ENCODE data around the gene TTC33. TPM values are rescaled to one million over a fixed set of nuclear protein-coding genes. Genes with fewer than 3 reads are reported as not detected.

Gene TTC33
- total RNA-seq, 4 donors from 2014 or later: 20.2 to 49.0 (median 32.6) TPM

DNA sequence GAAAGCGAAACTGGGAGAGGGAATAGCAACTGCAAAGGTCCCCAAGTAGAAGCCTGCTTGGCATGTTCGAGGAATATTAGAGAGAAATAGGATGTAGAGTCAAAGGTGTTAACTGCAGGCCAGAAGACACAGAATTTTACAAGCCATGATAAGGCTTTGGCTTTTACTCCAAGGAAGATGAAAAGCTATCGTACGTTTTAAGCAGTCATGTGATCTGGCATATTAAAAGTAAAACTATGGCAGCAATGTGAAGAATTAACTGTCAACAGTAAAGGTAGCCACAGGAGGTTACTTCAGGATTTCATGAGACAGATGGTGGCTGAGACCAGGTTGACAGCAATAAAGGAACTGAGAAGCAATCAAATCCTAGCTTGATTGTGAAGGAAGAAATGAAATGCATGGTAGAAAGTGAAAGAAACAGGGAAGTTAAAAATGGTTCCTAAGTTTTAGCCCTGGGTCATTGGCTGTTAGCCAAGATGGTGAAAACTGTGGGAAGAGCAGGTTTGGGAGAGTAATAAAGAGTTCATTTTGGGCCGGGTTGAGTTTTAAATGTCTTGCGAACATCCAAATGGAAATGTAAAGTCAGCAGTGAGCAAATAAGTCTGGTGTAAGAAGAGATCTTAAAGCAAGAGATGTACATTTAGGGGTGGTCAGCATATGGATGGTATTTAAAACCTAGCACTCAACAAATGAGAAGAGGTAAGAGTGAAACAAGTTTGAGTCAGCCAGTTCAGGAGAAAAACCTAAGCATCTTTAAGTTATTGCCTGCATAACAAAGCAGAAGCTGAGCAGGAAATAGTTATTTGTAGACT is 20.3 kb upstream of the TTC33 start:
- no peaks in the 10 kb centered on the region for H3K27me3 ChIP-seq
- H3K27ac ChIP-seq: no peak overlapping the region
- H3K36me3 ChIP-seq: peaks cover 2 to 33% of the 10 kb centered on the region in 2 donors
- H3K9me3 ChIP-seq: no peaks in the 10 kb centered on the region
- H3K4me3 ChIP-seq: no peak overlapping the region
- H3K4me1 ChIP-seq: peaks cover 0 to 7% of the 10 kb centered on the region in 2 donors
- intact Hi-C loops (cut with DNase I; ENCODE audit: low total_unique reads) (no loop called here), in situ Hi-C loops (cut with MboI; ENCODE audit: low sequenced_read_pairs in 4 of 4) (no loop called here)
- no peak for ATAC-seq
- no peak for DNase-seq
- TF ChIP-seq, protein P1, sequence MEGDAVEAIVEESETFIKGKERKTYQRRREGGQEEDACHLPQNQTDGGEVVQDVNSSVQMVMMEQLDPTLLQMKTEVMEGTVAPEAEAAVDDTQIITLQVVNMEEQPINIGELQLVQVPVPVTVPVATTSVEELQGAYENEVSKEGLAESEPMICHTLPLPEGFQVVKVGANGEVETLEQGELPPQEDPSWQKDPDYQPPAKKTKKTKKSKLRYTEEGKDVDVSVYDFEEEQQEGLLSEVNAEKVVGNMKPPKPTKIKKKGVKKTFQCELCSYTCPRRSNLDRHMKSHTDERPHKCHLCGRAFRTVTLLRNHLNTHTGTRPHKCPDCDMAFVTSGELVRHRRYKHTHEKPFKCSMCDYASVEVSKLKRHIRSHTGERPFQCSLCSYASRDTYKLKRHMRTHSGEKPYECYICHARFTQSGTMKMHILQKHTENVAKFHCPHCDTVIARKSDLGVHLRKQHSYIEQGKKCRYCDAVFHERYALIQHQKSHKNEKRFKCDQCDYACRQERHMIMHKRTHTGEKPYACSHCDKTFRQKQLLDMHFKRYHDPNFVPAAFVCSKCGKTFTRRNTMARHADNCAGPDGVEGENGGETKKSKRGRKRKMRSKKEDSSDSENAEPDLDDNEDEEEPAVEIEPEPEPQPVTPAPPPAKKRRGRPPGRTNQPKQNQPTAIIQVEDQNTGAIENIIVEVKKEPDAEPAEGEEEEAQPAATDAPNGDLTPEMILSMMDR (IDR thresholded peaks at IDR 0.05 in 4 of 5, conservative IDR thresholded peaks at IDR 0.05 in 1 of 5): no peak
- TF ChIP-seq POLR2A (IDR thresholded peaks at IDR 0.05): no peak

DNA sequence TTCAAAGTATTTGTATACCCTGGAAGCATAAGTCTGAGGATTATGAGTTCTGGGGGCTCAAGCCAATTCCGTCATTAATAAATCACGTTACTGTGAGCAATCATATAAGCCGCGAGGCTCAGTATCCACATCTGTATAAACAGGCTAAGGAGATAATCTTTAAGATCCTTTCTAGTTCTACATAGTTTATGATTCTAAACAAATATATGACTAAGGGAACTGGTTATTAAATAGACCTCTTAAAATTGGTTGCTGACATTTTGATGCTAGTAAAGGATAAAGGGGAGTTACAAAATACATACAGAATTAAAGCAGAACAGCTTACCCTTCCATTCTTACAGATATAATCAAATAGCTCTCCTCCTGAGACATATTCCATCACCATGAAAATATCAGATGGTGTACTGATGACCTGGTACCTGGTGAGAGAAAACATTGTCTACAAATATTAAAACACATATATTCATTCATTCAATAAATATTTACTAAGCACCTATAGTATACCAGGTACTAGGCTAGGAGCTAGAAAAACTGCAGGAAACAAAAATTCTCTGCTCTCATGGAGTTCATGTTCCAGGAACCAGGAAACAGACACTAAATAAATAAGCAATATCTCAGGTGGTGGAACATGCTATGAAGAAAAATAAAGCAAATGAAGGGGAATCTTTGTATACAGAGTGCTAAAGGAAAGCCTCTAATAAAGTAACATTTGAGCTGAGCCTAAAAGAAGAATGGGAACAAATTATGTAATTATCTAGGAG is 19.5 kb upstream of the TTC33 start:
- Histone ChIP-seq H3K36me3 (peaks cover 2 to 39% of the 10 kb centered on the region in 2 donors), H3K27me3 (no peaks in the 10 kb centered on the region), H3K4me1 (peaks cover 0 to under 1% of the 10 kb centered on the region in 2 donors), H3K4me3 (no peak overlapping the region), H3K27ac (no peak overlapping the region), H3K9me3 (no peaks in the 10 kb centered on the region)
- no peak for TF ChIP-seq POLR2A (IDR thresholded peaks at IDR 0.05)
- TF ChIP-seq, protein P1 (IDR thresholded peaks at IDR 0.05 in 4 of 5, conservative IDR thresholded peaks at IDR 0.05 in 1 of 5): no peak
- ATAC-seq (no peak), DNase-seq (no peak)
- in situ Hi-C loops (cut with MboI; ENCODE audit: low sequenced_read_pairs in 4 of 4): no loop called here
- intact Hi-C loops (cut with DNase I; ENCODE audit: low total_unique reads): no loop called here

DNA sequence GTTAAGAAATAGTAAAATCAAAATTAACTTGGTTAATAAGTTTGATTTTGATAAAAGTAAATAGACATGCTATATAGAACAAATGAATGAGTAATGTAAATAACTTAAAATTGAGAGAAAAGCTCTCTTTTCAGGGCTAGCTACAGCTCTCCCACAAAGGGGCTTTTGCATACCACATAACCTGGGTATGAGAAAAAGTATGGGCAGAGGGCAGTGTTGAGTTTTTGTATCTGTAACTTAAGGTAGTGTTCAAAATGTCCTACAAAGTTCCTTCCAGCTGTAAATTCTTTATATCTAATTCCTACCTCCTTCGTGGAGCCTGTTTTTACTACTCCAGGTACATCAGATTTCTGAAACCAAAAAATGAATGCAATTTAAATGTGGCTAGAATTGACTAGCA is 18.9 kb upstream of the TTC33 start:
- Histone ChIP-seq H3K27me3 (no peaks in the 10 kb centered on the region), H3K36me3 (peaks cover 2 to 39% of the 10 kb centered on the region in 2 donors), H3K9me3 (no peaks in the 10 kb centered on the region), H3K4me1 (no peaks in the 10 kb centered on the region), H3K4me3 (no peak overlapping the region), H3K27ac (no peak overlapping the region)
- intact Hi-C loops (cut with DNase I; ENCODE audit: low total_unique reads): no loop called here
- DNase-seq: no peak
- no peak for TF ChIP-seq POLR2A (IDR thresholded peaks at IDR 0.05)
- TF ChIP-seq, protein P1 (IDR thresholded peaks at IDR 0.05 in 4 of 5, conservative IDR thresholded peaks at IDR 0.05 in 1 of 5): no peak
- in situ Hi-C loops (cut with MboI; ENCODE audit: low sequenced_read_pairs in 4 of 4): no loop called here
- no peak for ATAC-seq

DNA sequence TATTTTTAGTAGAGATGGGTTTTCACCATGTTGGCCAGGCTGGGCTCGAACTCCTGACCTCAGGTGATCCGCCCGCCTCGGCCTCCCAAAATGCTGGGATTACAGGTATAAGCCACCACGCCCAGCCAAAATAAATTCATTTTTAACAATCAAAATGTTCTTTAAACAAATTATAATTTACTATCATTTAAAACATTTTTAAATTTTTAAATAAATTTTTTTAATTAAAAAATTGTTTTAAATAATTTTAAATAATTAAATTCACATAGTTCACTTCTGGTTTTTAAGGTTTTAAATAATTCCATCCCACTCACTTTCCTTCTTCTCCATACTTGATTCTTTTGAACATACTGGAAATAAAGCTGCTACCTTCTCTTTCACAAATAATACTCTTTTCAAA is 15.0 kb upstream of the TTC33 start:
- DNase-seq: no peak
- Histone ChIP-seq H3K9me3 (no peaks in the 10 kb centered on the region), H3K4me3 (no peak overlapping the region), H3K4me1 (no peaks in the 10 kb centered on the region), H3K27ac (no peak overlapping the region), H3K27me3 (no peaks in the 10 kb centered on the region), H3K36me3 (peaks cover 7 to 59% of the 10 kb centered on the region in 2 donors)
- TF ChIP-seq POLR2A (IDR thresholded peaks at IDR 0.05): no peak
- TF ChIP-seq, protein P1 (IDR thresholded peaks at IDR 0.05 in 4 of 5, conservative IDR thresholded peaks at IDR 0.05 in 1 of 5): no peak
- no peak for ATAC-seq
- intact Hi-C loops (cut with DNase I; ENCODE audit: low total_unique reads): no loop called here
- in situ Hi-C loops (cut with MboI; ENCODE audit: low sequenced_read_pairs in 4 of 4): no loop called here
